Liver (tissue), 9 donors: ENCODE data around the gene IGSF8. TPM values are rescaled to one million over a fixed set of nuclear protein-coding genes. Genes with fewer than 3 reads are reported as not detected.

Experiments
- DNase-seq: peaks from one replicate; pipeline ENCODE4 v3.0.0-alpha.2; 2017; ENCODE audit warnings: low spot score
- H3K27ac ChIP-seq, 2 donors: one replicate each; pipeline ENCODE4 v1.7.0; 2013; ENCODE audit warnings: inconsistent platforms in 2 of 2, low read length in 2 of 2, control low read depth in 1 of 2, low read depth in 1 of 2, mild to moderate bottlenecking in 1 of 2
- H3K27me3 ChIP-seq, 4 donors: one replicate each; pipeline versions ENCODE4 v1.6.1 to v1.7.0; 2013; ENCODE audit warnings: low read length in 3 of 4, inconsistent platforms in 1 of 4, mild to moderate bottlenecking in 1 of 4, moderate library complexity in 1 of 4; ENCODE audit not compliant: control insufficient read depth in 4 of 4, insufficient read depth in 4 of 4
- H3K36me3 ChIP-seq, 4 donors: one replicate each; pipeline versions ENCODE4 v1.6.1 to v1.7.0; 2013; ENCODE audit warnings: low read length in 3 of 4, mild to moderate bottlenecking in 3 of 4, low read depth in 1 of 4, moderate library complexity in 1 of 4; ENCODE audit not compliant: control insufficient read depth in 4 of 4, insufficient read depth in 3 of 4
- H3K4me1 ChIP-seq, 4 donors: one replicate each; pipeline versions ENCODE4 v1.6.1 to v1.7.0; 2013; ENCODE audit warnings: low read length in 3 of 4, mild to moderate bottlenecking in 3 of 4, moderate library complexity in 1 of 4; ENCODE audit not compliant: control insufficient read depth in 4 of 4, insufficient read depth in 4 of 4
- H3K4me3 ChIP-seq, 3 donors: one replicate each; pipeline versions ENCODE4 v1.6.1 to v1.7.0; 2013; ENCODE audit warnings: low read length in 3 of 3, control low read depth in 1 of 3, low read depth in 1 of 3, mild to moderate bottlenecking in 1 of 3
- H3K9ac ChIP-seq, 2 donors: one replicate each; pipeline ENCODE4 v1.7.0; 2013; ENCODE audit warnings: low read length in 2 of 2, mild to moderate bottlenecking in 2 of 2, moderate library complexity in 2 of 2, control low read depth in 1 of 2, low read depth in 1 of 2
- H3K9me3 ChIP-seq, 4 donors: one replicate each; pipeline versions ENCODE4 v1.6.1 to v1.7.0; 2013; ENCODE audit warnings: low read length in 3 of 4; ENCODE audit not compliant: control insufficient read depth in 4 of 4
- CTCF ChIP-seq: fragments of 150-350 bp; IDR thresholded peaks from 2 replicates; pipeline ENCODE4 v1.5.1; 2017; ENCODE audit warnings: improper control_type of control experiment, low read depth, low read length; ENCODE audit not compliant: missing input control
- EGR1 ChIP-seq, 2 donors: IDR thresholded peaks; 2 replicates each; pipeline ENCODE4 v1.6.1; 2016 to 2018; ENCODE audit warnings: antibody characterized with exemption in 2 of 2, low read depth in 2 of 2
- FOXA1 ChIP-seq: IDR thresholded peaks from 2 replicates; pipeline ENCODE4 v1.6.1; 2016; ENCODE audit warnings: antibody characterized with exemption
- FOXA2 ChIP-seq: IDR thresholded peaks from 2 replicates; pipeline ENCODE4 v1.6.1; 2016; ENCODE audit warnings: antibody characterized with exemption
- HNF4A ChIP-seq, 2 donors: conservative IDR thresholded peaks; 2 replicates each; pipeline ENCODE4 v1.6.1; 2016; ENCODE audit warnings: antibody characterized with exemption in 2 of 2, mild to moderate bottlenecking in 2 of 2
- JUND ChIP-seq, 2 donors: IDR thresholded peaks; 2 replicates each; pipeline ENCODE4 v1.6.1; 2016; ENCODE audit warnings: antibody characterized with exemption in 2 of 2
- MAX ChIP-seq: IDR thresholded peaks from 2 replicates; pipeline ENCODE4 v1.6.1; 2016; ENCODE audit warnings: antibody characterized with exemption
- NR2F2 ChIP-seq: IDR thresholded peaks from 2 replicates; pipeline ENCODE4 v1.6.1; 2016; ENCODE audit warnings: antibody characterized with exemption
- RXRA ChIP-seq, 2 donors: IDR thresholded peaks; 2 replicates each; pipeline ENCODE4 v1.6.1; 2017 to 2018; ENCODE audit warnings: antibody characterized with exemption in 2 of 2, mild to moderate bottlenecking in 1 of 2
- SP1 ChIP-seq: IDR thresholded peaks from 2 replicates; pipeline ENCODE4 v1.6.1; 2018; ENCODE audit warnings: antibody characterized with exemption, mild to moderate bottlenecking
- TAF1 ChIP-seq: conservative IDR thresholded peaks from 2 replicates; pipeline ENCODE4 v1.6.1; 2016; ENCODE audit warnings: antibody characterized with exemption, mild to moderate bottlenecking
- YY1 ChIP-seq: IDR thresholded peaks from 2 replicates; pipeline ENCODE4 v1.6.1; 2016; ENCODE audit warnings: antibody characterized with exemption, mild to moderate bottlenecking
- WGBS: extraction: QIAGEN DNeasy Blood & Tissue Kit; methylation state at CpG from one replicate; pipeline ENCODE4 v1.1.7; 2013; 5-methylcytosine and 5-hydroxymethylcytosine counted together
- polyA plus RNA-seq, 2 donors: library from polyadenylated mRNA; stranded (reverse) in 1 of 2; unstranded in 1 of 2; fragments of 200-250 nt in 1 of 2; fragments of >200 nt in 1 of 2; fragmentation: Nextera tagmentation in 1 of 2; extraction: Ambion mirVana in 1 of 2; gene quantifications; one replicate each; pipeline versions ENCODE4 v1.2.1 to v1.2.3, GENCODE V29; 2013 to 2015
- total RNA-seq, 2 donors: library from RNA; depleted of rRNA; stranded (reverse); fragments of >200 nt; gene quantifications; one replicate each; pipeline ENCODE4 v1.2.3, GENCODE V29; 2014
- TF ChIP-seq, protein P1 (sequence below): IDR thresholded peaks from 2 replicates; pipeline ENCODE4 v1.6.1; 2016; ENCODE audit warnings: antibody characterized with exemption
- TF ChIP-seq, protein P2 (sequence below): IDR thresholded peaks from 2 replicates; pipeline ENCODE4 v1.6.1; 2016; ENCODE audit warnings: antibody characterized with exemption
- donor health status: healthy.
- donor health status: healthy.
- donor health status: healthy.
- donor health status: healthy.
- donor health status: healthy.

Gene IGSF8
- total and polyA plus RNA-seq, 4 donors = 9.8 to 24.3 (median 20.3) TPM

GRCh38 chr1:160134791-160135572 is 36.6 kb upstream of the IGSF8 start:
- peaks cover 0 to 3% (median 0%) of the 10 kb centered on the region in 4 donors for H3K4me1 ChIP-seq
- 88% methylated on average over 20 of the region's 20 CpGs for WGBS
- H3K4me3 ChIP-seq = no peak overlapping the region
- no peak overlapping the region for H3K27ac ChIP-seq
- H3K9me3 ChIP-seq = no peaks in the 10 kb centered on the region
- no peaks in the 10 kb centered on the region for H3K36me3 ChIP-seq
- no peak overlapping the region for H3K9ac ChIP-seq
- DNase-seq = no peak
- TF ChIP-seq, protein P1, sequence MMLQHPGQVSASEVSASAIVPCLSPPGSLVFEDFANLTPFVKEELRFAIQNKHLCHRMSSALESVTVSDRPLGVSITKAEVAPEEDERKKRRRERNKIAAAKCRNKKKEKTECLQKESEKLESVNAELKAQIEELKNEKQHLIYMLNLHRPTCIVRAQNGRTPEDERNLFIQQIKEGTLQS = no peak
- TF ChIP-seq RXRA (IDR thresholded peaks at IDR 0.05) = no peak
- TF ChIP-seq EGR1 (IDR thresholded peaks at IDR 0.05; ENCODE audit: low read depth in 2 of 2) = no peak
- H3K27me3 ChIP-seq = no peaks in the 10 kb centered on the region

GRCh38 chr1:160133990-160134770 is 35.8 kb upstream of the IGSF8 start:
- no peak for TF ChIP-seq CTCF
- no peak for TF ChIP-seq EGR1 (IDR thresholded peaks at IDR 0.05; ENCODE audit: low read depth in 2 of 2)
- TF ChIP-seq JUND (IDR thresholded peaks at IDR 0.05) = no peak
- no peak for TF ChIP-seq HNF4A (conservative IDR thresholded peaks at IDR 0.05)
- no peak for TF ChIP-seq NR2F2
- TF ChIP-seq YY1 = no peak
- TF ChIP-seq, protein P2, sequence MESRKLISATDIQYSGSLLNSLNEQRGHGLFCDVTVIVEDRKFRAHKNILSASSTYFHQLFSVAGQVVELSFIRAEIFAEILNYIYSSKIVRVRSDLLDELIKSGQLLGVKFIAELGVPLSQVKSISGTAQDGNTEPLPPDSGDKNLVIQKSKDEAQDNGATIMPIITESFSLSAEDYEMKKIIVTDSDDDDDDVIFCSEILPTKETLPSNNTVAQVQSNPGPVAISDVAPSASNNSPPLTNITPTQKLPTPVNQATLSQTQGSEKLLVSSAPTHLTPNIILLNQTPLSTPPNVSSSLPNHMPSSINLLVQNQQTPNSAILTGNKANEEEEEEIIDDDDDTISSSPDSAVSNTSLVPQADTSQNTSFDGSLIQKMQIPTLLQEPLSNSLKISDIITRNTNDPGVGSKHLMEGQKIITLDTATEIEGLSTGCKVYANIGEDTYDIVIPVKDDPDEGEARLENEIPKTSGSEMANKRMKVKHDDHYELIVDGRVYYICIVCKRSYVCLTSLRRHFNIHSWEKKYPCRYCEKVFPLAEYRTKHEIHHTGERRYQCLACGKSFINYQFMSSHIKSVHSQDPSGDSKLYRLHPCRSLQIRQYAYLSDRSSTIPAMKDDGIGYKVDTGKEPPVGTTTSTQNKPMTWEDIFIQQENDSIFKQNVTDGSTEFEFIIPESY = no peak
- Histone ChIP-seq H3K4me3 (no peak overlapping the region), H3K36me3 (no peaks in the 10 kb centered on the region), H3K9ac (no peak overlapping the region), H3K4me1 (peaks cover 0 to 3% (median 0%) of the 10 kb centered on the region in 4 donors), H3K27me3 (no peaks in the 10 kb centered on the region), H3K27ac (no peak overlapping the region), H3K9me3 (no peaks in the 10 kb centered on the region)
- WGBS = 90% methylated on average over 9 of the region's 9 CpGs
- no peak for DNase-seq

DNA sequence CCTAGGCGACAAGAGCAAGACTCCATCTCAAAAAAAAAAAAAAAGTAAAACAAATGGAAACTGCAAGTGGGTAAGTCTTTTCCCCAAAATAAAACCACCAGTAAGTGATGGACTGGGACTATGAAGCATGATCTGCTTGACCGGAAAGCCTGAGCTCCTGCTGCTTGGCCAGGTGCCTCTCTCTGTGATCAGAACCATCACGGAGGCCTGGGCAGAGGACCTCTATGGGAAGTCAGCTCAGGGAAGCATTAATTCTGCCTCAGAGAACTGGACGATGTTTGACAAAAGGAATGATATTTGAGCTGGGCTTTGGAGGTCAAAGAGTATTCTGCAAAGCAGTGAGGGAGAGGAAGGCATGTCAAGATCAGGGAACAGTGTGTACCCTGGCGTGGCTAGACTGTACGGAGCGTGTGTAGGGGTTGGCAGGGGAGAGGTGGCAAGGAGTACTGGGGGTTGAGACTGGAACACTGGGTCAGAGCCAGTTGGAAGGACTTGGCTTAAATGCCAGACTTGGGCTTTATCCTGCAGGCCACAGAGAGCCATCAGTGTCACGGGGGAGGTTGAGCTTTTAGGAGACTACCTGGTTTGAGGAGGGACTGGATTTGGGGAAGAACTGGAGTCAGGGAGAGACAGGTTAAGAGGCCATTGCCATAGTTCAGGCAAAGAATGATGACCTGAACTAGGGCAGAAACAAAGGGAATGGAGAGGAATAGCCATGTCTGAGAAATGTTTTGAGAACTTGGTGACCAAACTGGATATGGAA is 33.6 kb upstream of the IGSF8 start:
- no peak for DNase-seq
- H3K27ac ChIP-seq = no peak overlapping the region
- no peak overlapping the region for H3K9ac ChIP-seq
- H3K4me1 ChIP-seq = peaks cover 0 to 3% (median 0%) of the 10 kb centered on the region in 4 donors
- 52% methylated on average over 8 of the region's 8 CpGs for WGBS
- TF ChIP-seq FOXA1 (no peak), MAX (no peak), TAF1 (no peak), FOXA2 (no peak), SP1 (no peak), RXRA (IDR thresholded peaks at IDR 0.05) (no peak)
- TF ChIP-seq, protein P2 = no peak
- TF ChIP-seq, protein P1 = no peak
- H3K27me3 ChIP-seq = no peaks in the 10 kb centered on the region
- H3K9me3 ChIP-seq = no peaks in the 10 kb centered on the region
- H3K4me3 ChIP-seq = no peak overlapping the region
- H3K36me3 ChIP-seq = no peaks in the 10 kb centered on the region
